HG02852 (cell line): ENCODE data around the gene TTC12.

ENCODE experiments used
- ATAC-seq: cut with Tn5 transposase; IDR thresholded peaks from one replicate; pipeline ENCODE4 v1.9.1; 2021; ENCODE audit warnings: mild to moderate bottlenecking, moderate library complexity; ENCODE audit not compliant: unreplicated experiment

The TTC12 gene

DNA sequence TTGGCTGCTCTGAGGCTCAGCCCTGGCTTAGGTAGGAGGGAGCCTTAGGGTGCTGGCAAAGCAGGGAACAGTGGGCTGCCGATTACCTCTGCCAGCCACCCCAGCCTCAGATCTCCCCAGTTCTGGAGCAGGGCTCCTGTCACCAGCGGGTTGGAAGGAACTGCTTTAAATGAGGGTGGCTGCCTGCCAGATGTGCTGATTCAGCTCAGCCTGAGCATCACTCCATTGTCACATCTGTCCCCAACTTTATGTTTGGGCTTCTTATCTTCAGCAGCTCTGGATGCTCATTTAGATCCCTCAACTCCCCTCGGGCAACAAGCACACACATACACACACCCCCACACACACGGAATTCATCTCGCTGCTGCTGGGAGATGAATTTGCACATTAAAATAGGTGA, 56.3 kb downstream of the TTC12 start:
- no peak for ATAC-seq

DNA sequence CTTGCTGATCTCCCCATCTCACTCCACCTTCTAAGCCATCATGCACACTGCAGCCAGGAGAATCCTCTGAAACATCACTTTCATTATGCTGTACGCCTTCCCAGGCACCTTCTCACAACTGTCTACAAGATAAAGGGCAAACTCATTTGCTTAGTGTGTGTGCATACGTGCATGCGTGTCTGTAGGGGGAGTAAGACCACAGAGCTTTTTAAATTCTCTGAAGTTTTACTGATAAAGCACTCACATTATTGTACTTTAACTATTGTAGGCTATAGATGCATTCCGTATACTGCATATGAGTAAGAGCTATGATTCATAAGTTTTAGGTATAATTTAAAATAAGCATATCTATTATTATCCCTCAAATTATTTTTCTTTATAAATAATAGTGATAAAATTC, 57.9 kb downstream of the TTC12 start:
- no peak for ATAC-seq

DNA sequence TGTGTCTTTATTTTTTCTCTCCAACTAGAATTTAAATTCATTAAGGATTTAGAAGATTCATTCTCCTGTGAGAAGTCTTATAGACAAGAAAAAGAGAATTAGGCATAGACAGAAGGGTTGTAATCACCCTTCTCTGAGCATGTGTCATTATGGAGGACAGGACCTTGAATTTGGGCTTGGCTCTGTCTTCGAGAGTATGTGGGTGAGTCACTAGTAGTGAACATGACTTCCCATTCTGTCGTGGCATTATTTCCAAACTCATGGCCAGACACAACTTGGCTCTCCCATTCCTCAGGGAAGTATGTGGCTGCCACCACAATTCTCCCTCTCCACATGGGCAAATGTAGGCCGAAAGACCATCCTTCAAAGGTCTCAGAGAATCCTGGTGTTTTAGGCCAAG, 58.9 kb downstream of the TTC12 start:
- ATAC-seq = no peak

DNA sequence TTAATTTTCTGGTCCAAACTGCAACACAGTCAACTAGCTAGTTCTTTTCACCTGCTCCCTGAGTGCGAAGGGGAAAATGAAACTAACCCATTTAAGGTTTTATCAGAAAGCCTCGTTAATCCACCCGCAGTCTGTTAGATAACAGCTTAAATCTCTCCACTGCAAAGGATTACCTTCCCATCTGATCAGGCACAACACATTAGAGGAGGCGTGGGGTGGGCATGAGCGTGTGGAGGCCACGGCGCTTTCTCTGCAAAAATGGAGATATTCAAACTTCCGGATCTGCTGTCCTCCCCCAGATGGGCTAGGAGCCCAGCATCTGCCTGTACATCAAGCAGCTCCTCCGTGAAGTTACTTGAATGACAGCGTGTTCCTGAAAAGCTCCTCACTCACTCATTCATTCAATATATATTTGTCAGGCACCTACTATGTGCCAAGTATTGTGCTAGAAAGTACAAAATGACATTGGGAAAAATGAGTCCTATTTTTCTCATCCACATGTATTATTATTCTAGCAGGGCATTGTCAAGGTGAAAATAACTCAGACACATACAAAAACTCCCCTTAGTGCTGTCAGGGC, 59.7 kb downstream of the TTC12 start:
- no peak for ATAC-seq

DNA sequence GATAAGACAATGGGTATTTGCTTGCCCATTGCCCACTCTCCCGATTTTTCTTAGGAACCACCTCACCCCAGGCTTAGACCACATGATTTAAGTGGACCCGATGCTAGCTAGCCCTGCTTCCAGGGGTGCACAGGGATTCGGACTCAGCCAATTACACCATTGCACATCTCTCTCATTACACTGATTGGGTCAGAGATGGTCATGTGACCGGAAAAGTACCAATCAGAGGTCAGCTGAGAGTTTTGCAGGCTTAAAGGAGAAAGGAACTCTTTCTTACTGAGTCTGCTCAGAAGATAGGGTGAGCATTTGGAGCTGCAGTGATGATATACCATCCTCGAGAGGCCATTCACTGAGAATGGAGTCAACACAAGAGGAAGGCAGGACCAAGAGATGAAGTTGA, 61.0 kb downstream of the TTC12 start:
- peak; percentile 6 for ATAC-seq

DNA sequence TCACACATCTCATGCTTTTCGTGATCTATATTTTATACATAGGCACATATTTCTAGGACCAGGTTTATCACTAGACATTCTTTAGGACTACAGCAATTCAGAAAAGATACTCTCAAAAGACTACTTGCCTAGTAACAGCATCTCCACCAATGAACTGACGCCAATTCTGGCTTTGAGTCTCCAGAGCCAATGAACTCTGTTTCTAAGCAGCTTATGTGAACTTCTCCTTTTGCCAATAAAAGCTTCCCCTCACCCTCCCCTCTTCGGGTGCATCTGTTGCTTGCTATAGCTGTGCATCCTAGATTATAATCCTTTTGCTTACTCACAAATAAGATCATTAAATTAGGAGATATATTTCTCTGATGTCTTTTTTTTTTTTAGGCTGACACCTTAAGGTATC, 61.8 kb downstream of the TTC12 start:
- ATAC-seq = peak; percentile 94

DNA sequence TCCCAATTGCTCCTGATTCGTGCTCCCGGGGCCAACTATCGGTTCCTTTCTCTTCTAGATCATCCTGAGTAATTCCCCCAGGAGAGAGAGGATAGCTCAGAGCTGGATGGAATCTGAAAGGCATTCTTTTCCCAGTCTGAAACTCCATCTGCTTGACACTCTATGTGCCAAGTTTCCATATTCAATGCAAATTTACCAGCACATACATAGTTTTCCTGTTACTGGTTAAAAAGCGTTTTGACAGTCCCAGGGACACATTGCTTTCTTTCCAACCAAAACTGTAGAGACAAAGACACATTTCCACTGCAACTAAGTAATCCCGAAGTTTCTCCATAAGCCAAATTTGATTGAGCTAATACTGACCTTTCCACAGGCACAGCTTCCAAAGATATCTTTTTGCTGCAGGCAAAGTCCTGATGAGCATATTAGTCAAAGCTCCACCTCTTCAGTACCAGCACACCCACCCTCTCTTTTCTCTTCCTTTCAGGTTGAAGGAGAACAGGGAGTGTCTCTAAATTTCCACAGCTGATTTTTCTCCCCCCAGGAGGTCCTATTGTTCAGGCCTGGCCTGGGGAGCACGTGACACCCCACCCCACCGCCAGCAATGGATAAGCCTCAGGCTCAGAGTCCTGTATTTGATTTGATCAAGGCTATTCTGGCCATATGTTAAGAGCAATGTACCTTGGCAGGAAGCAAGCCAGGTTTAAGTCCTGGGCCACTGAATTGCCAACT, 63.5 kb downstream of the TTC12 start:
- ATAC-seq = no peak

DNA sequence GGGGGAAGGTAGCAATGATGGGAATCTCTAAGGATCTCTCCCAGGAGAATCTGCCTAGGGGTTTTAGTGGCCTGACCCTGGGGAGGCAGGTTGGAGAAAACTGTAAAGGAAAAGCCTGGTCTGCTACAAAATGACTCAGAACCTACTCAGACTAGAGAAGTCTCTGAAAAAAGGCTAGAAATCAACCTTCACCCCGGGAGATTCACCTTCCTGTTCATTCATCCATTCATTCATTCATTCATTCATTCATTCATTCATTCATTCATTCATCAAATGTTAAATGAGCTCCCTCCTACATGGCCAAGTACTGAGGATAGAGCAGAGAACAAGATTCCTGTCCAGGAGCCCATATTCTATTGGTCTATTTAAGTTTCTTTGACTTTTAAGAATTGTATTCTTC, 64.3 kb downstream of the TTC12 start:
- no peak for ATAC-seq

DNA sequence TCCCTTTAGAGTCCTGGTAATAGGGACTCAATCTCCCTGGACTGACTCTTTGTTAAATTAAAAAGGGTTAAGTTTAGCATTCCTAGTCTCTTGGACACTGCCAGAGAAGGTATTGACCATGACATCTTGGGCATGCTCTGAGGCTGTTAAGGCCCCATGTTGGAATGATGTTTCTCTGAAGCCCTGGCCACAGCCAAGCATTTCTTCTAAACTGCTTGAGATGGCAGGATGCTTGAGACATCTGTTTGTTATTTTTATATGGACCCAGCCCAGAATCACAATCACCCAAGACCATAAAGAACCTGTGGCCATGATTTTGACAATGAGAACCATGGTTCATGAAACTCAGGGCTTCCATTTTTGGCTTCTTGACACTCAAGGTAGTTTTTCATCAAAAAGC, 67.7 kb downstream of the TTC12 start:
- ATAC-seq = no peak

DNA sequence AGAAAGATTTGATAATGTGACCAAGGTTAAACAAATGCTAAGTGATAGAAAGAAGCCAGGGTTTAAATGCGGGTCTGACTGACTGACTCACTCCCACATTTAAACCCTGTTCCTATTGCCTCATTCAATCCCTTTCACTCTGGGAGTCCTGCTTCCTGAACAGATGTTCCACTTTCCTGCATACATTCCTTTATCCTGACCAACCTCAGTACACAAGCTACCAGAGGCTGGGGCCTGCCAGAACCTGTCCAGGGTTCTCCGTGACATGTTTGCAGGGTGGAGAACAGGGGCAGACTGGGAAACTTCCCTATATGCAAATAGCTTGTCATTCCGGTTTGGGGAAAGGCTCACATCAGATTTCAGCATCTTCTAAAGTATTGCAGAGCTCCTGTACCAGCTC, 70.2 kb downstream of the TTC12 start:
- ATAC-seq = no peak

DNA sequence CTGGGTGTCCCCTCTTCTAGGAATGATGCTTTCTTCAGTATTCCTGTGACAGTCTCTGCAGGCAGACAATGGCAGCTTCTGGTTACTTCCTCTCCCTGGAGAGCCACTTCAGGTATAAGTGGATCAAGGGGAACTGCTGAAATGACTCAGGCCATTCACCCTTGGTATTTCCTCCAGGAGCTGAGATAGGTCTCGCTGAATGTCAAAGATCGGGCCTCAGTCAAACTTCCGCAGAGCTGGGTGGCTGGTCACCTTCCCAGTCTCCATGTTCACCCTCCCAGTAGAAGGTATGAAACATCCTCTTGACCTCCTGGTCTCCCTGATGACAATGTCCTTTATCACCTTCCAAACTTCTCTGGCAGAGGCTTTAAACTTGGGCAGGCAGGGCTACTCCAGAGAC, 71.4 kb downstream of the TTC12 start:
- ATAC-seq = no peak

DNA sequence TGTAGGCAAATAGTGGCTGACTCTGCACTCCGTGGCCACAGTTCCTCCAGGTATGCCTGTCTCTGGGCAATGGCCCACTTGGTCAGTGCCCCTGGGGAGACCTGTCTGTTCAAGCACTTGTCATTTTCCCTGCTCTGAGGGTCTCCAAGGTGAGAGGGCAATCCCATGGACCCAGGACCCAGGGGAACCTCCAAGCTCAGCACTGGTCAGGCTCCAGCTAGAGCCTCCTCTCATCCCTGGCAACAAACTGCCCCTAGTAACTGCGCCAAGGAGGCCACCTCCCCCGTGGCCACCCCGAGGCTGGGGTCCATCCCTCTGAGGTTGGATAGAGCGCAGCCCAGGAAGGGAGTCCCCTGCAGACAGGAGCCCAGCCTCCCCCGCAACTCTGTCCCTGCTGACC, 72.5 kb downstream of the TTC12 start:
- no peak for ATAC-seq

DNA sequence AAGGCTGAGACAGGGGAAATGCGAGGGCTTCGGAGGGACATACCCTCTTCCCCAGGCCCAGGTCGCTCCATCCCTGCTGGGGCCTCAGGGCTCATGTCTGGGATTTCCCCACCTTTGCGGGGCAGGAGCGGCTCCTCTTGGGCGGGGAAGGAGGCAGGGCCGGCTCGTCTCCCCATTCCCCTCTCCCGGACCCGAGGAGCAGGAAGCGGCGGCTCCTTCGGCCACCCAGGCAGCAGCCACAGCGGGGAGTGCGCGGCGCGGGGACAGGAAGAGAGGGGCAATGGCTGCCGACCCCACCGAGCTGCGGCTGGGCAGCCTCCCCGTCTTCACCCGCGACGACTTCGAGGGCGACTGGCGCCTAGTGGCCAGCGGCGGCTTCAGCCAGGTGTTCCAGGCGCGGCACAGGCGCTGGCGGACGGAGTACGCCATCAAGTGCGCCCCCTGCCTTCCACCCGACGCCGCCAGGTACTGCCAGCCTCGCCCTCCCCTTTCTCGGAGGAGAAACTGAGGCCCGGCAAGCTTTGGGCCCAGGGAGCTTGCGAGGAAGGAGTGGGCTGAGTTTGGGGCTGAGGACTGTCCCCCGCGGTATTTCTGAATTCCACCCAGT, 73.3 kb downstream of the TTC12 start, which contains the start of gene ANKK1:
ANKK1 (plus strand) TSS at position 175 of the 607 bp plus-strand sequence; CDS start at position 281, 106 bp downstream.
- ATAC-seq = no peak

DNA sequence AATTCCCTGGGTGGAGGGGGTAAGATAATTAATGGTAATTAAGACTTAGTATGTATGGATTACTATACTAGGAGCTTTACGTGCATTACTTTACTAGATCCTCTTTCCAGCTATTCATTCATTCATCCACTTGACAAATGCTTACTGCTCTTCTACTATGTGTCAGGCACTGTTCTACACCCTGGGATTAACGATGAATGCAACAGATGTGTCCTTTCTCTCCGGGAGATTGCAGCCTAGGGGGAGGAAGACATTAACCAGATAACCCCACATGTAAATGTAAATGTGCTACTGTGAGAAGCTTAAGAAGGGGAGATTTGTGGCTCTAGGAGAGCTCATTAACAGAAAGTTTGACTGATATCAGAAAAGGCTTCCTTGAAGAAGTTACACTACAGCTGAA, 74.9 kb downstream of the TTC12 start:
- no peak for ATAC-seq

DNA sequence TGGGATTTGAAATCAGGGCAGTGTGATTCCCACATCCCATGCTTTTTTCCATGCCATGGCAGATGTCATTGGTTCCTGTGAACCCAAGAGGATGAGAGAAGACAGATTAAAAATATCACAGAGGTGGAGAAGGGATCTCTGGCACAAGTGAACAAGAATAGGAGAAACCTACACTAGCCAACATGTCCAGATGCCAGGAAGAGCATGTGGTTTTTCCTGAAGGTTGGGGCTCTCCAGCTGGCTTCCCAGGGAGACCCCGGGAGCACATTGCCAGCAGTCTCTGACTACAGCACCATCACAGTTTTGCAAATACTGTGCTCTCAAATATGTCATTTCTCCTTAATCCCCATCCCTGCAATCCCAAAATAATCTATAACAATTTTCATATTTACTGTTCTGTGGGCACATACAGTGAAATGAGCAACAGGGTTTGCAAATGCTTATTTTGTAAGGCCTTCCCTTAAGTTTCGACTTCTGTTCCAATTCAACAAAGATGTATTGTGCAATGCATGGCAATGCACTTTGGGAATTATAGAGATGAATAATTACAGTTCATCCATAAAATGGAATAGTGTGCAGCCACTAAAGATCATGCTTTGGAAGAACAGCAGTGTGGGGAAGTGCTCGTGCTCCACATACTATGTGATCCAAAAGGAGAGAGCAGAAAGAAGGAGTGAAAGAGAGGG, 78.0 kb downstream of the TTC12 start:
- ATAC-seq = no peak

DNA sequence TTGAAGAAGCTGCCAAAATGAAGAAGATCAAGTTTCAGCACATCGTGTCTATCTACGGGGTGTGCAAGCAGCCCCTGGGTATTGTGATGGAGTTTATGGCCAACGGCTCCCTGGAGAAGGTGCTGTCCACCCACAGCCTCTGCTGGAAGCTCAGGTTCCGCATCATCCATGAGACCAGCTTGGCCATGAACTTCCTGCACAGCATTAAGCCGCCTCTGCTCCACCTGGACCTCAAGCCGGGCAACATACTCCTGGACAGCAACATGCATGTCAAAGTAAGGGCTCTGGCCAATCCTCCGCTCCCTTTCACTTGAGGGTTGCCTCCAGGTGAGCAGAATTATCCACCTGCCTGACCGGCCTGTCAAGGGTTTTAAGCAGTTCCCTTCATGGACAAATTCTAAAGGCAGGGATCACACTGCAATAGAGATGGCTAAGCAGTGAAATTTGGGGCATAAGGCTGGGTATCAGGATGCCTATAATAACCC, 79.2 kb downstream of the TTC12 start:
- ATAC-seq = no peak

DNA sequence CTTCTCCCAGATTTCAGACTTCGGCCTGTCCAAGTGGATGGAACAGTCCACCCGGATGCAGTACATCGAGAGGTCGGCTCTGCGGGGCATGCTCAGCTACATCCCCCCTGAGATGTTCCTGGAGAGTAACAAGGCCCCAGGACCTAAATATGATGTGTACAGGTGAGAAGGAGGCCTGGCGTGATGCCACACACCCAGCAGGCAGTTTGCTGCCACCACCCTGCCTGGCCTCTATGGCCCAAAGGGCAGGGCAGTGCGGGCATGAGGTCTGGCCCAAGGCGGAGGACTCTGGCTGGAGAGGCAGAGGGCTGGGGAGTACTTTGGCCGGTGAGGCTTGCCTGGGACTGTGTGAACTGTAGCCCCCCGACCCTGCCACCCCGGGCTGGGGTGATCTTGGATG, 80.5 kb downstream of the TTC12 start:
- ATAC-seq = no peak

DNA sequence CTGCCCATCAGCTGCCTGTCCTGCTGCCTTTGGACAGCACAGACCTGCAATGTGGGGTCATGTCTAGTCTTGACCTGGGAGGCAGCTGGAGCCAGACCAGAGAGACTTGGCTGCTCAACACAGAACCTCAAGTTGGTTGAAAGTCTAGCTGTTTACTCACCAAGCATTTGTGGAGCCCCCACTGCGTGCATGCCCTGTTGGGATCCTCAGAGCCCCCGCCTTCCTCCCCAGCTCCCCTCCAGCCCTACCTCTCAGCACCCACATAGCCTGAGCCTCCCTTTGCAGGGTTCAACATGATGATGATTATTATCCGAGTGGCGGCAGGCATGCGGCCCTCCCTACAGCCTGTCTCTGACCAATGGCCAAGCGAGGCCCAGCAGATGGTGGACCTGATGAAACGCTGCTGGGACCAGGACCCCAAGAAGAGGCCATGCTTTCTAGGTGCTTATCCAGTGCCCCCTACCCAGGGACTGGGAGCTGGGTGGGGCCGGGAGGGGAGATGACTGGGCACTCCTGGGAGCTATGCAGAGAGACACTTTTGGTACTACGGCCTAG, 81.5 kb downstream of the TTC12 start:
- ATAC-seq = no peak

DNA sequence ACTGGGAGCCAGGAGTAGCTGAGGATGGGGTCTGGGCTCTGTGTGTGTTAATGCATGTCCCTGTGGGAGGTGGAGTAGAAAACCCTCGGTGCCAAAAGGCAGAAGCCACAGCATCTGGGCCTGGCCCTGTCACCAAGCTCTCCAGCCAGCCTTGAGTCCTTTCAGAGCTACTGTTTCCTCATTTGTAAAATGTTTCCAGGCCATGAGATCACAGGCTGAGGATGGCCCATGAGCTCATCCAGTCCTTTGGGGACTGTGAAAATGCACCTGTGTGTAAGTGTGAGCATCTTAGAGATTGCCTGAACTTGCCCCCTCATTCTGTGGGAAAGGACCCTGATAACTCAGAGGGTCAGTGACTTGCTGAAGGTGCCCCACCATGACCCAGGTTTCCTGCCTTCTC, 82.3 kb downstream of the TTC12 start:
- ATAC-seq = no peak

DNA sequence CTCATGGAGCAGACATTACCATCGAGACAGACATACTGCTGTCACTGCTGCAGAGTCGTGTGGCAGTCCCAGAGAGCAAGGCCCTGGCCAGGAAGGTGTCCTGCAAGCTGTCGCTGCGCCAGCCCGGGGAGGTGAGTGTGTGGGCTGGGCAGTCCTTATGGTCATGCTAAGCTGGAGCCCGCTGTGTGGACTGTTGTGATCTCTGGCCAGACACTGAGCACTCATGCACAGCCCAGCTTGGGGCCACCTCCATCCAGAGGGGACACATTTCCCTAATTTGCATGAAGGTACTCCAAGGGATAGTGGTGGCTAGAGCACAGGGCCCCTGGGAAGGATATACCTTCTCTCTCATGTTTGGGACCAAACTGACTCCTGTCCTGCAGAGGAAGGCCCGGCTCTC, 82.8 kb downstream of the TTC12 start:
- no peak for ATAC-seq

DNA sequence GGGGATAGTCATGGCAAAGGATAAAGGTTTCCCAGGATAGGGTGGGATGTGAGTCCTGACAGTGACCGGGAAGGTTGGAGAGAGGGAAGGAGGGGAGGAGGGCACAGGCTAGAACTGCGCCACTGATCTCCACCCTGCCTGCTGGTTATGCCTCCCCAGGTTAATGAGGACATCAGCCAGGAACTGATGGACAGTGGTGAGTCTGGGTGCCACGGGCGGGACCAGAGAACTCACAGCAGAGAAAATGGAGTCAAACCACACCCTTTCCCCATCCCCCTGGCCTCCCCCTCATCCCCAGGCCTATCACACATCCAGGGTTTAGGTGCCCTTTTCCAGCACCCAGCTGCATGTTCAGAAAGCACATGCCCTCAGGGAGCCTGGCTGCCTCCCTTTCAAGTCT, 83.4 kb downstream of the TTC12 start:
- ATAC-seq = no peak
